ENCODE data around the gene INPPL1. TPM values are rescaled to one million over a fixed set of nuclear protein-coding genes. Genes with fewer than 3 reads are reported as not detected.
"Not testable (repeated sequence)": the region's sequence is repeated elsewhere in the genome, so short reads cannot be mapped to it uniquely, and the experiment has no call there.

Gene INPPL1
- polyA plus RNA-seq, 3 donors from 2014 or later, result 3.5 to 13.8 (median 5.8) TPM

DNA sequence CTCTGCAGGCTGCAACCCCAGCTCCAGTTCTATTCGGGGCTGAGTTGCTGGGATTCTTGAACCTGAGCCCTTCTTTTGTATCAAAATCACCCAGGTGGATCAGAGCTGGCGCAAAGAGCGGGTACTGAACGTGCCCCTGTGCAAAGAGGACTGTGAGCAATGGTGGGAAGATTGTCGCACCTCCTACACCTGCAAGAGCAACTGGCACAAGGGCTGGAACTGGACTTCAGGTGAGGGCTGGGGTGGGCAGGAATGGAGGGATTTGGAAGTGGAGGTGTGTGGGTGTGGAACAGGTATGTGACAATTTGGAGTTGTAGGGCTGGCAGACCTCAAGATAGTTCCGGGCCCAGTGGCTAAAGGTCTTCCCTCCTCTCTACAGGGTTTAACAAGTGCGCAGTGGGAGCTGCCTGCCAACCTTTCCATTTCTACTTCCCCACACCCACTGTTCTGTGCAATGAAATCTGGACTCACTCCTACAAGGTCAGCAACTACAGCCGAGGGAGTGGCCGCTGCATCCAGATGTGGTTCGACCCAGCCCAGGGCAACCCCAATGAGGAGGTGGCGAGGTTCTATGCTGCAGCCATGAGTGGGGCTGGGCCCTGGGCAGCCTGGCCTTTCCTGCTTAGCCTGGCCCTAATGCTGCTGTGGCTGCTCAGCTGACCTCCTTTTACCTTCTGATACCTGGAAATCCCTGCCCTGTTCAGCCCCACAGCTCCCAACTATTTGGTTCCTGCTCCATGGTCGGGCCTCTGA is 28.9 kb upstream of the INPPL1 start:
- no peaks in the 10 kb centered on the region for H3K9me3 Mint-ChIP-seq
- no peaks in the 10 kb centered on the region for H3K36me3 Mint-ChIP-seq
- H3K4me1 Mint-ChIP-seq, result no peaks in the 10 kb centered on the region
- no peak overlapping the region for H3K27ac Mint-ChIP-seq
- H3K27me3 Mint-ChIP-seq (ENCODE audit: low read depth in 3 of 3), result peaks cover 0 to 4% (median 3%) of the 10 kb centered on the region in 3 donors
- no peak for DNase-seq
- no peak overlapping the region for H3K4me3 Mint-ChIP-seq

DNA sequence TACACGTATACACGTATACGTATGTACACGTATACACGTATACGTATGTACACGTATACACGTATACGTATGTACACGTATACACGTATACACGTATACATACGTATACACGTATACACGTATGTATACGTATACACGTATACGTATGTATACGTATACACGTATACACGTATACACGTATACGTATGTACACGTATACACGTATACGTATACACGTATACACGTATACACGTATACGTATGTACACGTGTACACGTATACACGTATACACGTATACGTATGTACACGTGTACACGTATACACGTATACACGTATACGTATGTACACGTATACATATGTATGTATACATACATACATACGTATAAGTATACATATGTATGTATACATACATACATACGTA is 23.1 kb upstream of the INPPL1 start:
- not testable (repeated sequence) for H3K4me3 Mint-ChIP-seq; H3K4me1 Mint-ChIP-seq; H3K36me3 Mint-ChIP-seq; H3K27ac Mint-ChIP-seq; H3K9me3 Mint-ChIP-seq; DNase-seq; H3K27me3 Mint-ChIP-seq (ENCODE audit: low read depth in 3 of 3)

DNA sequence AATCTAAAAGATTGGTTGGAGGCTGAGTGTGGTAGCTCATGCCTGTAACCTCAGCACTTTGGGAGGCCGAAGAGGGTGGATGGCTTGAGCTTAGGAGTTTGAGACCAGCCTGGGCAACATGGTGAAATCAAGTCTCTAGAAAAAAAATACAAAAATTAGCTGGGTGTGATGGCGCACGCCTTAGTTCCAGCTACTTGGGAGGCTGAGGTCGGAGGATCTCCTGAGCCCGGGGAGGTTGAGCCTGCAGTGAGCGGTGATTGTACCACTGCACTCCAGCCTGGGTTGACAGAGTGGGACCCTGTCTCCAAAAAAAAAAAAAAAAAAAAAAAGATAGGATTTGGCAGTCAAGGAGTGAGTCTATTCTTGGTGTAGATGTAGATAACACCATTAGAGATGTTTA is 22.0 kb upstream of the INPPL1 start:
- Mint-ChIP-seq H3K9me3 (no peaks in the 10 kb centered on the region), H3K4me1 (no peaks in the 10 kb centered on the region), H3K4me3 (no peak overlapping the region), H3K27me3 (ENCODE audit: low read depth in 3 of 3) (peaks cover 0 to 5% (median 0%) of the 10 kb centered on the region in 3 donors), H3K27ac (no peak overlapping the region), H3K36me3 (no peaks in the 10 kb centered on the region)
- no peak for DNase-seq

DNA sequence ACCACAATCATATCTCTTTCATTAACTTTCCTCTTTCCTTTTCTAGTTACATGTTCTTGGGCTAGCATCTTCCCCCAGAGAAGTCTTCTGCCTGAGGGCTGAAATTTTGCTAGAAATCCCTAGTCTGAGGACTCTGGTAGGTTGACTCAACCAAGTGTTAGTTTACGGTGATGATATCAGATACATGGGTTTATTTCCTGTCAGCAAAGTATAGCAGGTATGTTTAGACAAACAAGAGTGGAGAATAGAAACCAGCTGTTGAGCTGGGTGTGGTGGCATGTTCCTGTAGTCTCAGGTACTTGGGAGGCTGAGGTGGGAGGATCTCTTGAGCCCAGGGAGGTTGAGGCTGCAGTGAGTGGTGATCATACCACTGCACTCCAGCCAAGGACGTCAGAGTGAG is 21.4 kb upstream of the INPPL1 start:
- Mint-ChIP-seq H3K4me3 (no peak overlapping the region), H3K27me3 (ENCODE audit: low read depth in 3 of 3) (peaks cover 0 to 5% (median 3%) of the 10 kb centered on the region in 3 donors), H3K9me3 (no peaks in the 10 kb centered on the region), H3K27ac (no peak overlapping the region), H3K4me1 (no peaks in the 10 kb centered on the region), H3K36me3 (no peaks in the 10 kb centered on the region)
- DNase-seq, result no peak

DNA sequence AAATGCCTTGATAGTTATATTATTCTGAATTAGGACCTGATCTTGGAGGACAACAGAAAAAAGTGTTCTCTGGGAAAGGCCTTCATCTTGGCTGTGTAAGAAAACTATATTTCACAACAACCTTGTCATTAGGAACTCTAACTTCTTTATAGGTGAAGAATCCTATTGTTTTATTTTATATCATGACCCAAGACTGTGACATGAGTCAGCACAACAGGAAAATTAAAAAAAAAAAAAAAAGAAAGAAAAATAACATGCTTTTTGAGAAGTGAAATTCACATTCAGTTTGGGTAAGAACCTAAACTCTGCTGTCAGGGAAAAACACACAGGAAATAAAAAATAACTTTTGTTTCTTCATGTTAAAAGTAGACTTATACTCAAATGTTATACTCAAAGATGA is 19.7 kb upstream of the INPPL1 start:
- DNase-seq, result no peak
- peaks cover 0 to 9% (median 3%) of the 10 kb centered on the region in 3 donors for H3K27me3 Mint-ChIP-seq (ENCODE audit: low read depth in 3 of 3)
- H3K36me3 Mint-ChIP-seq, result peaks cover 0 to 8% (median 8%) of the 10 kb centered on the region in 3 donors
- peaks cover 5 to 15% (median 12%) of the 10 kb centered on the region in 6 donors for H3K9me3 Mint-ChIP-seq
- H3K27ac Mint-ChIP-seq, result peak overlapping the region in 1 of 6 donors; percentile 13
- H3K4me3 Mint-ChIP-seq, result no peak overlapping the region
- H3K4me1 Mint-ChIP-seq, result no peaks in the 10 kb centered on the region

DNA sequence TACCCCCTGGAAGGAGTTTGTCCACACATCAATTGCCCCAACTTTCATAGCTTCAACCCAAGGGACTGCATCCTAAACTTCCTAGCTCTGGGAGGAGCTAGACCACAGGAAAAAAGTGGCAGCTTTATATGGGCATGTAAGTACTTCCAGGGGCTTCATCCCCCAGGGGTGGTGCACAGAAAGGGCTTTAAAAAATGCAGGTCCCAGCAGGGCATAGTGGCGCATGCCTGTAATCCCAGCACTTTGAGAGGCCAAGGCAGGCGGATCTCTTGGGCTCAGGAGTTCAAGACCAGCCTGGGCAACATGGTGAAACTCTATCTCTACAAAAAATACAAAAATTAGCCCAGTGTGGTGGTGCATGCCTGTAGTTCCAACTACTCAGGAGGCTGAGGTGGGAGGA is 17.8 kb upstream of the INPPL1 start:
- H3K4me1 Mint-ChIP-seq, H3K4me3 Mint-ChIP-seq, H3K27ac Mint-ChIP-seq, DNase-seq: not testable (repeated sequence)
- Mint-ChIP-seq H3K36me3 (peaks cover 0 to 13% (median 13%) of the 10 kb centered on the region in 3 donors), H3K9me3 (peaks cover 6 to 20% (median 13%) of the 10 kb centered on the region in 6 donors), H3K27me3 (ENCODE audit: low read depth in 3 of 3) (peaks cover 0 to 13% (median 3%) of the 10 kb centered on the region in 3 donors)

DNA sequence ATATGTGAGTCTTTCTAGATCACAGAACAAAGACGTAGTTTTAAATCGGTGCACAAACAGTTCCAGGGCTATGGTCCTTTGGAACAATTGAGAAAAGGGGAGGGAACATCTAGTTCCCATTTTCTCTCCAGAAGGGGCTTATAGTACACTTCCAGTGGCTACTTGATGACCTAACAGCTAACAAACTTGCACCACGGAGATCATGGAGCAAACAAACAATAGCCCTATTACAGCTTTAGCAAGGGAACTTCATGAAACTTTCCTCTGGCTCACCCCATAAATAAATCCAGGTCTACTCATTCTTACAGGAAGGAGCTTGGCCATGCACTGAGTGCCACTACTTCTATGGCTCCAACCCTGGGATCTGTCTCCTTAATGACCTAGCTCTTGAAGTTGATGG is 16.3 kb upstream of the INPPL1 start:
- H3K9me3 Mint-ChIP-seq, result peaks cover 6 to 20% (median 13%) of the 10 kb centered on the region in 6 donors
- no peak for DNase-seq

DNA sequence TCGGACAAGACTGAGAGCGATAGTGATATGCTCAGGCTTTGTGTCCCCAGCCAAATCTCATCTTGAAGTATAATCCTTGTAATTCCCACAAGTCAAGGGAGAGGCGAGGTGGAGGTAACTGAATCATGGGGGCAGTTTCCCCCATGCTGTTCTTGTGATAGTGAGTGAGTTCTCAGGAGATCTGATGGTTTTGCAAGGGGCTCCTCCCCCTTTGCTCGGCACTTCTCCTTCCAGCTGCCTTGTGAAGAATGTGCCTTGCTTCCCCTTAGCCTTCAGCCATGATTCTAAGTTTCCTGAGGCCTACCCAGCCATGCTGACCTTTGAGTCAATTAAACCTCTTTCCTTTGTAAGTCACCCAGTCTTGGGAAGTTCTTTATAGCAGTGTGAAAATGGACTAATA is 15.5 kb upstream of the INPPL1 start:
- Mint-ChIP-seq H3K4me3 (no peak overlapping the region), H3K36me3 (peaks cover 0 to 13% (median 13%) of the 10 kb centered on the region in 3 donors), H3K27me3 (ENCODE audit: low read depth in 3 of 3) (peaks cover 4 to 10% (median 6%) of the 10 kb centered on the region in 3 donors), H3K4me1 (no peaks in the 10 kb centered on the region), H3K27ac (no peak overlapping the region), H3K9me3 (peaks cover 6 to 20% (median 13%) of the 10 kb centered on the region in 6 donors)
- no peak for DNase-seq

More for the DNA sequence above, 16.3 kb upstream of the INPPL1 start:
- Mint-ChIP-seq H3K36me3 (peaks cover 0 to 13% (median 13%) of the 10 kb centered on the region in 3 donors), H3K27me3 (ENCODE audit: low read depth in 3 of 3) (peaks cover 0 to 10% (median 6%) of the 10 kb centered on the region in 3 donors), H3K27ac (no peak overlapping the region), H3K4me1 (no peaks in the 10 kb centered on the region), H3K4me3 (no peak overlapping the region)

DNA sequence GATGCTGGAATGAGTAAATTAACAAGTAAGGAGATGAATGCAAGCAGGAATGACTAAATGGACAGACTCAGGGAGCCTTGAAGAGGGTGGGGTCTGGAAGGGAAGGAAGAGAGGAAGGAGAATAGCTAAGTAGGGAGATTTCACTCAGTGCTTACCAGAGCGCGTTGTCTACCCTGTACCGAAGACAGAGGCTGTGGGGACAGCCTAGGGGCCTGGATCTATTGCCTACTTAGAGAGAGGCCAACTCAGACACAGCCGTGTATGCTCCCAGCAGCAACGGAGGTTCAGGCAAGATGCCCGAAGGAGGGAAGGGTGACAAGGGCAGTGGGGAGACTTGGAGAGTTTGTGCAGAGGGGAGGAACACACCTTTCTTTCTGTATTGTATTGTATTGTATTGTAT is 7.9 kb upstream of the INPPL1 start, which contains the start of gene FOLR2:
Gene FOLR2, plus strand, starts transcription at position 157 of the 400 bp plus-strand sequence. CDS start 1,791 bp downstream, outside the sequence.
- no peak for DNase-seq
- Mint-ChIP-seq H3K9me3 (no peaks in the 10 kb centered on the region), H3K27ac (no peak within 1 kb of the TSS), H3K4me1 (peaks cover 10 to 24% of the 10 kb centered on the region in 2 donors), H3K27me3 (ENCODE audit: low read depth in 3 of 3) (peaks cover 5 to 9% (median 7%) of the 10 kb centered on the region in 3 donors), H3K4me3 (peak within 1 kb of the TSS in 2 of 5 donors; percentile 24 to 53), H3K36me3 (no peaks in the 10 kb centered on the region)

DNA sequence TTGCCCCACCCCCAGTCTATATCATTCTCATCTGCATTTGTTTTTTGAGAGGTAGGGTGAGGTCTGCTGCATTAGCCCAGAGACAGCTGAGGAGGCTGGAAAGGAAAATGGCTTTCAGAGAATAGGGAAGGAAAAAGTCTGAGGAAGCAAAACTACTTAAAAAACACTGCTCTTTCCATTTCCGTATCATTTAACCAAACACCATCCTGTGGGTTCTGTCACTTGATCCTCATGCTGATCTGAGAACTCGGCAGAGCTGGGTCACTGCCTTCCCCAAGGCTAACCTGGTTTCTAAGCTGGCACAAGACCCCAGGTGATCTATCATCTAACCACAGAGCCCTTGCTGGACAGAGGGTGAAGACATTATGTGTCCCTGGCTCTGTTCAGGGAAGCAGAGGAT is 6.7 kb upstream of the INPPL1 start:
- Mint-ChIP-seq H3K4me3 (peak overlapping the region in 2 of 5 donors; percentile 24 to 53), H3K27me3 (ENCODE audit: low read depth in 3 of 3) (peaks cover 7 to 11% (median 8%) of the 10 kb centered on the region in 3 donors), H3K9me3 (no peaks in the 10 kb centered on the region), H3K27ac (peak overlapping the region in 4 of 6 donors; percentile 24 to 50 (median 30)), H3K4me1 (peaks cover 18 to 36% of the 10 kb centered on the region in 2 donors), H3K36me3 (no peaks in the 10 kb centered on the region)
- no peak for DNase-seq

DNA sequence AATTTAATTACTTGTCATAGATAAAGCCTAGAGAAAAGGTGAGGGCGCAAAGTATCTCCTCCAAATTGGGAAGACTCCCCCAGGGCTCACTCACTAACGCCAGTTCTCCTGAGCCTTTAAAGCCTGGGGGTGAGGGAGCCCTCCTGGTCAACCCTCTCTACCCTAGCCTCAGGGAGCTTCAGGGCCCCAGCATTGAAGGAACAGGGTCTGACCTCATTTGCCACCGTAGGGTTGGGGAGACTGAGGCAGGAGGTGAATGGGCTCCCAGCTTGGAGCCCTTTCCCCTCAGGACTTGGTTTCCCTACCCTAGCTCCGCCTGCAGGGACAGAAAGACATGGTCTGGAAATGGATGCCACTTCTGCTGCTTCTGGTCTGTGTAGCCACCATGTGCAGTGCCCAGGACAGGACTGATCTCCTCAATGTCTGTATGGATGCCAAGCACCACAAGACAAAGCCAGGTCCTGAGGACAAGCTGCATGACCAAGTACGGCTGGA is 6.3 kb upstream of the INPPL1 start:
- Mint-ChIP-seq H3K36me3 (no peaks in the 10 kb centered on the region), H3K27me3 (ENCODE audit: low read depth in 3 of 3) (peaks cover 7 to 13% (median 8%) of the 10 kb centered on the region in 3 donors), H3K27ac (peak overlapping the region in 2 of 6 donors; percentile 24 to 50), H3K4me3 (peak overlapping the region in 1 of 5 donors; percentile 53), H3K4me1 (peaks cover 20 to 39% of the 10 kb centered on the region in 2 donors), H3K9me3 (no peaks in the 10 kb centered on the region)
- no peak for DNase-seq

DNA sequence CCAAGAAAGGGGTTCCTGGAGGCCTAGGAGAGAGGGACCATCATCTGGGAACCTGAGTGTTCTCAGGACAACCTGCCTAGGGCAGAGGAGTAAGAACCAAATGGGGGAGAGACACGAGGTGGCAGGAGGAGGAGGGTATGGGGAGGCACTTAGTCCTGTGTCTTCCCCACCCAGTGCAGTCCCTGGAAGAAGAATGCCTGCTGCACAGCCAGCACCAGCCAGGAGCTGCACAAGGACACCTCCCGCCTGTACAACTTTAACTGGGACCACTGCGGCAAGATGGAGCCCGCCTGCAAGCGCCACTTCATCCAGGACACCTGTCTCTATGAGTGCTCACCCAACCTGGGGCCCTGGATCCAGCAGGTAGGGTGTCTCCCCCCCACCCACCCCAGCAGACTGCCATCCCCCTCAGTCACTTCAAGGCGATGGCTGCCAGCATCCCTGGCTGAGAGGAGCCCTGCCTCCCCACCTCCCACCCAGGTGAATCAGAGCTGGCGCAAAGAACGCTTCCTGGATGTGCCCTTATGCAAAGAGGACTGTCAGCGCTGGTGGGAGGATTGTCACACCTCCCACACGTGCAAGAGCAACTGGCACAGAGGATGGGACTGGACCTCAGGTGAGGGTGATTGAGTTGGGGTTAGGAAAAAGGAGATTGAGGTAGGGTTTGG is 3.7 kb upstream of the INPPL1 start:
- Mint-ChIP-seq H3K9me3 (no peaks in the 10 kb centered on the region), H3K27ac (peak overlapping the region in 2 of 6 donors; percentile 63 to 82), H3K4me3 (peak overlapping the region in 1 of 5 donors; percentile 59), H3K36me3 (no peaks in the 10 kb centered on the region), H3K4me1 (peaks cover 32 to 47% of the 10 kb centered on the region in 2 donors), H3K27me3 (ENCODE audit: low read depth in 3 of 3) (peaks cover 9 to 19% (median 10%) of the 10 kb centered on the region in 3 donors)
- no peak for DNase-seq

DNA sequence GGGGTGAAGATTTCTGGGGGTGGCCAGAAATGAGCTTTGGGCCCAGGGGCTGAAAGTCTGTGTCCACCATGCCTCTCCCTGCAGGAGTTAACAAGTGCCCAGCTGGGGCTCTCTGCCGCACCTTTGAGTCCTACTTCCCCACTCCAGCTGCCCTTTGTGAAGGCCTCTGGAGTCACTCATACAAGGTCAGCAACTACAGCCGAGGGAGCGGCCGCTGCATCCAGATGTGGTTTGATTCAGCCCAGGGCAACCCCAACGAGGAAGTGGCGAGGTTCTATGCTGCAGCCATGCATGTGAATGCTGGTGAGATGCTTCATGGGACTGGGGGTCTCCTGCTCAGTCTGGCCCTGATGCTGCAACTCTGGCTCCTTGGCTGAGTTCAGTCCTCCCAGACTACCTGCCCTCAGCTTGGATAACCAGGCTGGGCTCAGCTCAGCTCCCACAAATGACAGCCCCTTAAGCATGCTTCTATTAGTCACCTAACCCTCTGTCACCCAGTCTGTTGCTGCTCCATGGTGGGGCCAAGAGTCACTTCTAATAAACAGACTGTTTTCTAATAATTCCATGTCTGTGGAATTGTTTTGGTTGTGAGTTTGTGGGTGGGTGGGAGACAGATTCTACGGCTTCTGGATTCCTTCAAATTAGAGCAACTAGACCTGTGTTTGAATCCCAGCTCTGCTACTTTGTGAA is 3.0 kb upstream of the INPPL1 start:
- Mint-ChIP-seq H3K27me3 (ENCODE audit: low read depth in 3 of 3) (peaks cover 8 to 15% (median 9%) of the 10 kb centered on the region in 3 donors), H3K27ac (peak overlapping the region in 2 of 6 donors; percentile 78 to 82), H3K4me1 (peaks cover 39 to 54% of the 10 kb centered on the region in 2 donors), H3K4me3 (no peak overlapping the region), H3K9me3 (no peaks in the 10 kb centered on the region), H3K36me3 (no peaks in the 10 kb centered on the region)
- DNase-seq, result no peak
